Peyer's patch (tissue), 4 donors: ENCODE results near the gene GPATCH2. TPM values are rescaled to one million over a fixed set of nuclear protein-coding genes. Genes with fewer than 3 reads are reported as not detected.

Experiments
- DNase-seq, 3 donors: peaks; one replicate each; pipeline ENCODE4 v3.0.0-alpha.2; 2017 to 2019
- H3K27ac ChIP-seq, 4 donors: fragments of 200-600 bp; sonication (generic); one replicate each; pipeline ENCODE4 v1.5.1; 2016 to 2019
- H3K27me3 ChIP-seq, 2 donors: fragments of 200-600 bp; sonication (generic); one replicate each; pipeline ENCODE4 v1.5.1; 2019
- H3K36me3 ChIP-seq, 3 donors: fragments of 200-600 bp; sonication (generic); one replicate each; pipeline ENCODE4 v1.5.1; 2016 to 2019
- H3K4me1 ChIP-seq, 4 donors: fragments of 200-600 bp; sonication (generic); one replicate each; pipeline ENCODE4 v1.5.1; 2016 to 2019
- H3K4me3 ChIP-seq, 4 donors: fragments of 200-600 bp; sonication (generic); 1 replicate in 3 of 4; 2 replicates in 1 of 4; pipeline ENCODE4 v1.5.1; 2016 to 2019; ENCODE audit warnings: mild to moderate bottlenecking in 1 of 4
- H3K9me3 ChIP-seq, 4 donors: fragments of 200-600 bp; sonication (generic); one replicate each; pipeline ENCODE4 v1.5.1; 2016 to 2019; ENCODE audit warnings: mild to moderate bottlenecking in 1 of 4
- POLR2A ChIP-seq, 2 donors: fragments of 450-650 bp; IDR thresholded peaks; one replicate each; pipeline ENCODE4 v1.5.1; 2017; ENCODE audit warnings: antibody characterized with exemption in 2 of 2, mild to moderate bottlenecking in 2 of 2, moderate library complexity in 2 of 2
- total RNA-seq, 4 donors: library from RNA; depleted of rRNA; stranded (reverse); fragments of >200 nt; gene quantifications; one replicate each; pipeline ENCODE4 v1.1.0, GENCODE V29; 2016
- TF ChIP-seq, protein P1 (sequence below), 6 experiments: fragments of 450-650 bp in 4 of 6; fragments of 200-600 bp in 2 of 6; sonication (generic) in 1 of 6; IDR thresholded peaks; one replicate each; pipeline ENCODE4 v1.5.1; 2017 to 2019; ENCODE audit warnings: antibody characterized with exemption in 6 of 6, mild to moderate bottlenecking in 3 of 6, moderate library complexity in 1 of 6

Gene GPATCH2
- total RNA-seq, 4 donors from 2014 or later, result 17.5 to 38.0 (median 24.7) TPM

DNA sequence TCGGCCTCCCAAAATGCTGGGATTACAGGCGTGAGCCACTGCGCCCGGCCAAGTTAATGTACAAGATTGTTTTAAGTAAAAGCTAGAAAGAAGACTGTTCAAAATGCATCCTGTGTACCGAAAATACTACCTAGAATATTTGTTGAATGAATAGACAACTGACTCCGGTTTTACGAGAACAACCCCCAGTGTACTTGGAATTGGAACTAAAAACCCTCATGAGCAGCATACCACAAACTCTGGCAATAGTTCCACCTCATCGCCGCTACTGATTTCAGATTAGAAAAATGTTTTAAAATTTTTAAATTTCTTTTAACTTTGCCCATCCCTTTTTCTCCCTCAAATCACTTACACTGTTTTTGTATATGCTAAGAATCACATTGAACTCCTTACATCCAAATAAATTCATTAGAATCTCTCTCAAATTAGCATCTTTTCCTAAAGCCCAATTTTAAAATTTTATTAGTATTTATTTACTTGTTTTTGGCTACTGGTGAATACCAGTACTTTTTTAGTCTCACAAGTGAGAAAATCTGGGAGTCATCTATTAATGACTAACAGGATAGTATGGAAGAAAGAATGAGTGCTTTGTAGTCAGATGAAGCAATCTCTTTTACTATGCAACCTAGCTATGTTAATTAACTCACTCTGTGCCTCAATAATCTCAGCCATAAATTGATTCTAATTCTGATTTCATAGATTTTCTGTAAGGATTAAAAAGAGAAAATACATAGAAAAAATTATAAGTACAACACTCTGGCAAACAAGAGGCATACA lies 95.1 kb downstream of the GPATCH2 start:
- no peak overlapping the region for H3K27ac ChIP-seq
- H3K9me3 ChIP-seq, result no peaks in the 10 kb centered on the region
- TF ChIP-seq, protein P1, sequence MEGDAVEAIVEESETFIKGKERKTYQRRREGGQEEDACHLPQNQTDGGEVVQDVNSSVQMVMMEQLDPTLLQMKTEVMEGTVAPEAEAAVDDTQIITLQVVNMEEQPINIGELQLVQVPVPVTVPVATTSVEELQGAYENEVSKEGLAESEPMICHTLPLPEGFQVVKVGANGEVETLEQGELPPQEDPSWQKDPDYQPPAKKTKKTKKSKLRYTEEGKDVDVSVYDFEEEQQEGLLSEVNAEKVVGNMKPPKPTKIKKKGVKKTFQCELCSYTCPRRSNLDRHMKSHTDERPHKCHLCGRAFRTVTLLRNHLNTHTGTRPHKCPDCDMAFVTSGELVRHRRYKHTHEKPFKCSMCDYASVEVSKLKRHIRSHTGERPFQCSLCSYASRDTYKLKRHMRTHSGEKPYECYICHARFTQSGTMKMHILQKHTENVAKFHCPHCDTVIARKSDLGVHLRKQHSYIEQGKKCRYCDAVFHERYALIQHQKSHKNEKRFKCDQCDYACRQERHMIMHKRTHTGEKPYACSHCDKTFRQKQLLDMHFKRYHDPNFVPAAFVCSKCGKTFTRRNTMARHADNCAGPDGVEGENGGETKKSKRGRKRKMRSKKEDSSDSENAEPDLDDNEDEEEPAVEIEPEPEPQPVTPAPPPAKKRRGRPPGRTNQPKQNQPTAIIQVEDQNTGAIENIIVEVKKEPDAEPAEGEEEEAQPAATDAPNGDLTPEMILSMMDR (IDR thresholded peaks at IDR 0.05), result no peak
- no peak for TF ChIP-seq POLR2A (IDR thresholded peaks at IDR 0.05)
- peaks cover 0 to 4% (median 0%) of the 10 kb centered on the region in 4 donors for H3K4me1 ChIP-seq
- no peaks in the 10 kb centered on the region for H3K27me3 ChIP-seq
- no peaks in the 10 kb centered on the region for H3K36me3 ChIP-seq
- no peak overlapping the region for H3K4me3 ChIP-seq
- no peak for DNase-seq

DNA sequence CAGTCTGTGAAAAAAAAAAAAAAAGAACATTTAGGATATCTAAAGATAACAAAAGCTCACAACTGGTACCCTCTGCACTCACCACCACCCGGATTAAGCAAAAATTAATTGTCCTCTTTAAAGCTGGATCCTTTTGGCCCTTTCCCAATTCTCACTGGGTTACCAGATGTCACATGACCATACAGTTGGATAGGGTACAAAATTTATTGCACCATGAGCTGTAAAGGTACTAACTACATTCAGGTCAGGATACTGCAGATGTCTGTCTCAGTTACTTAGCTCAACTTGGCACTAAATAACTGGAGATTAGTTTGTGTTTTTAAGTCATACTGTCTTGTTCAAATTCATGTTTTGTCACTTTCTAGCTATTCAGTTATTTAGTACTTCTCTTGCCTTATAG lies 96.3 kb downstream of the GPATCH2 start:
- peaks cover 0 to 4% (median 0%) of the 10 kb centered on the region in 4 donors for H3K4me1 ChIP-seq
- H3K27ac ChIP-seq, result no peak overlapping the region
- no peaks in the 10 kb centered on the region for H3K36me3 ChIP-seq
- no peaks in the 10 kb centered on the region for H3K9me3 ChIP-seq
- H3K4me3 ChIP-seq, result no peak overlapping the region
- DNase-seq, result no peak
- TF ChIP-seq, protein P1 (IDR thresholded peaks at IDR 0.05), result no peak
- no peak for TF ChIP-seq POLR2A (IDR thresholded peaks at IDR 0.05)
- no peaks in the 10 kb centered on the region for H3K27me3 ChIP-seq

DNA sequence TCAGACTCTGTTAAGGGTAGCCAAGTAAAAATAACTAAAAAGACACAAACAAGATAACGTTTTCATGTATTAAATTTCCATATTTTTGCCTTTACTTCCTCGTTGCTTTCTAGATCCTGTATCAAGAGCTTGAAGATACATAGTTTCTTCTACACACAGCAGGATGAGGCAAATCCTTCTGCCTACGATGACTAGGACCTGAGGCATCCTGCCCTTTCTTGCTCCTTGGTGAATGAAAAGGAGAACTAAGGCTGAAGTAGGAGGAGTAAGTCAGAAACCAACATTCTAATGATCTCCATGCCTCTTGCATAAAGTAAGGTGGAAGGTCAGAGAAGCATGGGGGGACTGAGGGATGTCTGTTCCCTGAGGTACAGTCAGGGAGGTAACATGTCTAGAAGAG lies 102.6 kb downstream of the GPATCH2 start:
- no peak for DNase-seq
- no peak overlapping the region for H3K4me3 ChIP-seq
- no peak overlapping the region for H3K27ac ChIP-seq
- no peaks in the 10 kb centered on the region for H3K9me3 ChIP-seq
- H3K27me3 ChIP-seq, result no peaks in the 10 kb centered on the region
- H3K36me3 ChIP-seq, result no peaks in the 10 kb centered on the region
- TF ChIP-seq POLR2A (IDR thresholded peaks at IDR 0.05), result no peak
- TF ChIP-seq, protein P1 (IDR thresholded peaks at IDR 0.05), result no peak
- no peaks in the 10 kb centered on the region for H3K4me1 ChIP-seq

DNA sequence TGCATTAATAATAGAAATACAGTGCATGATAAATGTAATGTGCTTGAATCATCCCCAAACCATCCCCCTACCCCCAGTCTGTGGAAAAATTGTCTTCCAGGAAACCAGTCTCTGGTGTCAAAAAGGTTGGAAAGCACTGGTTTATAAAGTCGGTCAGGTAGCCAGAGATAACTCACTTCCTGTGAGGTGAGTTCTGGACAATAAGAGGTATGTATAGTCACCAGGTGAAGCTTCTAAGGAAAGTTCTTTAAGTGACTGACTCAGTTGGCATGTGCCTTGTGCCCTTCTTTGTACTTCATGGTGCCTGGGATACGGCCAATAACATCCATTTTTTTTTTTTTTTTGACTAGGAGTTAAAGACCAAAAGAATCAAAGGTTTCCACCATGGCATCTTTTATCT lies 103.7 kb downstream of the GPATCH2 start:
- Histone ChIP-seq H3K36me3 (no peaks in the 10 kb centered on the region), H3K27me3 (no peaks in the 10 kb centered on the region), H3K4me3 (no peak overlapping the region), H3K9me3 (no peaks in the 10 kb centered on the region), H3K27ac (no peak overlapping the region), H3K4me1 (no peaks in the 10 kb centered on the region)
- DNase-seq, result no peak
- TF ChIP-seq POLR2A (IDR thresholded peaks at IDR 0.05), result no peak
- TF ChIP-seq, protein P1 (IDR thresholded peaks at IDR 0.05), result no peak

DNA sequence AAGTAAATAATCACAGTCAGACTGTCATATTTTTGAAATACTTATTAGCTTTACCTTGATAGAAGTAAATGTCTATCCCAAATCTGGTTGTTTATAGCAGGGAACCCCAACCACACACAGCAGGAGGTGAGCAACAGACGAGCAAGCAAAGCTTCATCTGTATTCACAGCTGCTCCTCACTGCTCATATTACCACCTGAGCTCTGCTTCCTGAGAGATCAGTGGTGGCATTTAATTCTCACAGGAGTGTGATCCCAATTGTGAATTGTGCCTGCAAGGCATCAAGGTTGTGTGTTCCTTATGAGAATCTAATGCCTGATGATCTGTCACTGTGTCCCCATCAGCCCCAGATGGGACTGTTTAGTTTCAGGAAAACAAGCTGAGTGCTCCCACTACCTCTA lies 104.3 kb downstream of the GPATCH2 start:
- no peak for DNase-seq
- Histone ChIP-seq H3K9me3 (no peaks in the 10 kb centered on the region), H3K27me3 (no peaks in the 10 kb centered on the region), H3K4me1 (no peaks in the 10 kb centered on the region), H3K36me3 (no peaks in the 10 kb centered on the region), H3K27ac (no peak overlapping the region), H3K4me3 (no peak overlapping the region)
- TF ChIP-seq, protein P1 (IDR thresholded peaks at IDR 0.05), result no peak
- no peak for TF ChIP-seq POLR2A (IDR thresholded peaks at IDR 0.05)
